ENCODE measurements around the gene LINGO1.

LINGO1 gene

DNA sequence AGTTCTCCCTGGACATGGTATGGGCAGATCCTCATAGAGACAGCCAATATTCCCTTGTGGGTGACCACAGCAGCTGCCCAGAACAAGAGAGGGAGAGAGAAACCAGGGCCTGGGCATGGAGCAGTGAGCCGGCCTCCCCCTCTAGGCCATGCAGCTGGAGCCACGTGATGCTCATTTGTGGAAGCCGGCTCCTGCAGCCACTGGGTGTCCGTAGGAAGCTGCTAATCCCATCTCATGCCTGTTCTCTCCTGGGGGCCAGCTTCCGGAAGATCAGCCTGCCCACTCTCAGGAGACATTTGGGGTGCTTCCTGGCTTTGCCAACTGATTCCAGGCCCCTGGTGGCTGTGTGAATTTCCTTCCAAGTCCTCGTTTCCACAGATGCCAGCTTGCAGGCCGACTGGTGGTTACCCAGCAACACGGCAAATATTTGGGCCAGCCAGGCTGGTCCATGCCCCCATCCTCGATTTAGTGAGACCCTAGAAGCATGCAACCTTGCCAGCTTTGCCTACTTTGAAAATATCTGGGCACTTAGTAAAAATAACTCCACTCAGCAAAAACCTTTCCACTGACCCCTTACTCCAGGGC lies 55.3 kb downstream of the LINGO1 start:
- Histone ChIP-seq H2AFZ (ENCODE audit: low read length, unreplicated experiment) (no peak overlapping the region), H3K4me1 (ENCODE audit: control insufficient read depth, insufficient read depth, low read length, unreplicated experiment) (no peaks in the 10 kb centered on the region), H3K27me3 (ENCODE audit: insufficient read depth, low read length) (no peaks in the 10 kb centered on the region), H3K27ac (ENCODE audit: low read depth, low read length) (no peak overlapping the region), H3K4me3 (ENCODE audit: low read depth, low read length) (no peak overlapping the region), H3K36me3 (ENCODE audit: insufficient read depth, low read length) (no peaks in the 10 kb centered on the region), H3K79me2 (ENCODE audit: control insufficient read depth, insufficient read depth, low read length, unreplicated experiment) (no peaks in the 10 kb centered on the region)

DNA sequence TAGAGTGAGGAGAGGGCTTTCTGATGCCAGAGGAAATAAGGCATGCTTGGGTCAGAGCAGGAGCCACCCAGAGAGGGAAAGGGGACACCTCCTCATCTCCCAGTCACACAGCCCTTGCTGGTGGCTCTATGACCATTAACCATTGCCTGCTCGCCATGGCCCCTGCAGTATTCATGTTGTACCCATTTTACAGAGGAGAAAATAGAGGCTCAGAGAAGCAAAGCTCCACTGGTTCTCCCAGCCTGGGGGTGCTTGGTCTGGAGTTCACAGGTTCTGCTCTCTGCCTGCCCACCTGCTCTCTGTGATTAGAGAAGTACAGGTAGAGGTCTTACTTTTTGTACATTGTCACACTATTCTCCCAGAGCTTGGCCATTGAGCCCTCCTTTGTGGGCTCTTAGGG lies 56.2 kb downstream of the LINGO1 start:
- H3K27me3 ChIP-seq (ENCODE audit: insufficient read depth, low read length), result no peaks in the 10 kb centered on the region
- no peak overlapping the region for H3K4me3 ChIP-seq (ENCODE audit: low read depth, low read length)
- no peaks in the 10 kb centered on the region for H3K36me3 ChIP-seq (ENCODE audit: insufficient read depth, low read length)
- H3K27ac ChIP-seq (ENCODE audit: low read depth, low read length), result no peak overlapping the region
- H3K79me2 ChIP-seq (ENCODE audit: control insufficient read depth, insufficient read depth, low read length, unreplicated experiment), result no peaks in the 10 kb centered on the region
- no peak overlapping the region for H2AFZ ChIP-seq (ENCODE audit: low read length, unreplicated experiment)
- no peaks in the 10 kb centered on the region for H3K4me1 ChIP-seq (ENCODE audit: control insufficient read depth, insufficient read depth, low read length, unreplicated experiment)

DNA sequence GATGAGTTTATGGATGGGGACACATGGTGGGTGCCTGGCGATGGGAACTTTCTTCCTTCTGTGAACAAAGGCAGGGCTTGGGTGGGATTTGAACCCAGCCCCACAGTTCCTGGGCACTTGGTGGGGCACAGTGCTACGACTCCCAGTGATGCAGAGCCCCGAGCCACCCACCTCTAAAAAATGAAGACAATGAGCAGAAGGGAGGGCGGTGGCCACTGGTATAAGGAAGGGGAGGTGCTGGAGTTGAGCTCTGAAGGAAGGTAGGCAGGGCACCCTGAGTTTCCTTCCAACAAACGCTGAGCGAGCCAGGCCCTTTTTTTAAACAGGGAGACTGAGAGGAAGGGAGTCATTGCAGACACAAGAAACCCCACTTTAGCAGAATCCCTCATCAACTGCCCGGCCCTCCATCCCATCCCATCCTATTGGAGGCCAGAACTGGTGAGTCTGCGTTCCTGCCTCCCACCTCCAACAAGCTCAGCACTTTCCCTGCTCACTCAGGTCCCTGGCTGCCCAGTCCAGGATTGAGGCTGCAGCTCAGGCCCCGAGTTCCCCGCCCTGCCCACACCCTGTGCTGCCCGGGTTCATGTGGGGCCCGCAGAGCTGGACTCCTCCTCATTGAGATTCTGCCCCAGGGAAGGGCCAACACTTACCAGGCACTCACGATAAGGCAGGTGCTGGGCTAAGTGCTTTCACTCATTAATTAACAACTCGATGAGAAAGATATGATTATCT lies 57.3 kb downstream of the LINGO1 start:
- H3K79me2 ChIP-seq (ENCODE audit: control insufficient read depth, insufficient read depth, low read length, unreplicated experiment), result no peaks in the 10 kb centered on the region
- no peak overlapping the region for H2AFZ ChIP-seq (ENCODE audit: low read length, unreplicated experiment)
- no peak overlapping the region for H3K4me3 ChIP-seq (ENCODE audit: low read depth, low read length)
- no peak overlapping the region for H3K27ac ChIP-seq (ENCODE audit: low read depth, low read length)
- no peaks in the 10 kb centered on the region for H3K27me3 ChIP-seq (ENCODE audit: insufficient read depth, low read length)
- H3K36me3 ChIP-seq (ENCODE audit: insufficient read depth, low read length), result no peaks in the 10 kb centered on the region
- H3K4me1 ChIP-seq (ENCODE audit: control insufficient read depth, insufficient read depth, low read length, unreplicated experiment), result no peaks in the 10 kb centered on the region

DNA sequence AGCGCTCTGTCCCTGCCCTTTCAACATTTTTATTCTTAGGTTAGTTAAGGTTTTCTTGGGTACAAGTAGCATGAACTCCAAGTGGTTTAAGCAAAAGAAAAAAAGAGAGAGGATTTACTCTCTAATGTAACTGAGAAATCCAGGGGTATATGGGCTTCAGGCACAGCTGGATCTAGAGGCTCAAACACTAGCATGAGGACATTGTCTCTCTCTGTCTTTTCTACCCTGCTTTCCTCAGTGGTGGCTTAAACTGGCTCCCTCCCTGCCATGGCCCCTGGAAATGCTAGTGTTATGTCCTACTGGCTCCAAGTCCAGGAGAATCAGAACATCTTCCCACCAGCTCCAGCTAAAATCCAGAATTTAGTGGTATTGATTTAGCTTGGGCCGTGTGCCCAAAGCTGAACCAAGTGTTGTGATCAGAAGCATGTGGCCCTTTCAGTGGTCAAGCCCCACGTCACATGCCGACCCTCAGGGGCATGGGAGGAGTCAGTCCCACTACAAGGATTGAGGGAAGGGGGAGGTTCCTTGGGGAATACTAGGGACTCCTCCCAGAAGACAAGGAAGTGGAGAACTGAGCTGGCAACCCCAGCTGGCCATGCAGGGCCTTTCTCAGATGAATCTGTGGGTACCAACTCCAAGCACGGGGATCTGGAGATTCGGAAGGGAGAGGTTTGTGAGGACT lies 58.0 kb downstream of the LINGO1 start:
- peaks cover 3% of the 10 kb centered on the region for H3K4me1 ChIP-seq (ENCODE audit: control insufficient read depth, insufficient read depth, low read length, unreplicated experiment)
- no peak overlapping the region for H2AFZ ChIP-seq (ENCODE audit: low read length, unreplicated experiment)
- no peak overlapping the region for H3K4me3 ChIP-seq (ENCODE audit: low read depth, low read length)
- H3K27me3 ChIP-seq (ENCODE audit: insufficient read depth, low read length), result no peaks in the 10 kb centered on the region
- H3K79me2 ChIP-seq (ENCODE audit: control insufficient read depth, insufficient read depth, low read length, unreplicated experiment), result no peaks in the 10 kb centered on the region
- no peaks in the 10 kb centered on the region for H3K36me3 ChIP-seq (ENCODE audit: insufficient read depth, low read length)
- no peak overlapping the region for H3K27ac ChIP-seq (ENCODE audit: low read depth, low read length)

DNA sequence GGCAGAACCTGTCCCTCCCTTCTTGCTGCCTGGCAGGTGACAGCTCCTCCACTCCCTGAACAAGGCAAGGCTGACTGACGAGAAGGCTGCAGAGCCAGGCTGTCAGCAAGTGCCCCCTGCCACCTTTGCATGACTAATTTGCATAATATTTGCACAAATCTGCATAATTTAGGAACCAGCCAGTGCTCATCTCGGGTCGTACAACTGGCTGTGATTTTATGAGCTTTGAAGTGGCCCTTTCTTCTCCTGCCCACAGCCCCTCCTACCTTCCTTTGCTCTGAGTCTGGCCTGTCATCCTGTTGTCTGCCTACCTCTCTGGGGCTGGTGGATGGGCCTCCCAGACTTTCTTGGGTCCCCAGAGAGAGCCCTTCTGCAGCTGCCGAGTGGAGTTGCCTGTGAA lies 58.9 kb downstream of the LINGO1 start:
- H2AFZ ChIP-seq (ENCODE audit: low read length, unreplicated experiment), result no peak overlapping the region
- no peaks in the 10 kb centered on the region for H3K27me3 ChIP-seq (ENCODE audit: insufficient read depth, low read length)
- H3K4me1 ChIP-seq (ENCODE audit: control insufficient read depth, insufficient read depth, low read length, unreplicated experiment), result peaks cover 9% of the 10 kb centered on the region
- no peak overlapping the region for H3K27ac ChIP-seq (ENCODE audit: low read depth, low read length)
- no peaks in the 10 kb centered on the region for H3K36me3 ChIP-seq (ENCODE audit: insufficient read depth, low read length)
- no peak overlapping the region for H3K4me3 ChIP-seq (ENCODE audit: low read depth, low read length)
- H3K79me2 ChIP-seq (ENCODE audit: control insufficient read depth, insufficient read depth, low read length, unreplicated experiment), result no peaks in the 10 kb centered on the region

DNA sequence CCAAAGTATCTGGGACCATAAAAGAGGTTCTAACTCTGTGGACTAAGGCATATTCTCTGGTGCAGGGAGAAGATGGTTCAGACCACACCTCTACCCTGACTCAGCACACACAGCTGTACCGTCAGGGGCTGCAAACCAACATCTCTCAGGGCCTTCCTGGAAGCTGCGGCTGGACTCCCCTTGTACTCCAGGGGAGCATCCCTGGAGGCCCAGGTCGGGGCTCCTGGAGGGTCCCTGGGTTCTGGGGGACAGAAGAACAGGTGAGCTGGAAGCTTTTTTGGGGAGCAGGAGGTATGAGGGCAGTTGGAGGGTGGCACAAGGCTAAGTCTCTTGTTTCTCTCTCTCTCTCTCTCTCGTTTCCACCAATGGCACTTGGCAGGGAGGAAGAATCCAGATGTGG lies 60.5 kb downstream of the LINGO1 start:
- H3K27me3 ChIP-seq (ENCODE audit: insufficient read depth, low read length), result no peaks in the 10 kb centered on the region
- no peak overlapping the region for H3K4me3 ChIP-seq (ENCODE audit: low read depth, low read length)
- H3K79me2 ChIP-seq (ENCODE audit: control insufficient read depth, insufficient read depth, low read length, unreplicated experiment), result no peaks in the 10 kb centered on the region
- H2AFZ ChIP-seq (ENCODE audit: low read length, unreplicated experiment), result no peak overlapping the region
- peaks cover 13% of the 10 kb centered on the region for H3K4me1 ChIP-seq (ENCODE audit: control insufficient read depth, insufficient read depth, low read length, unreplicated experiment)
- no peak overlapping the region for H3K27ac ChIP-seq (ENCODE audit: low read depth, low read length)
- no peaks in the 10 kb centered on the region for H3K36me3 ChIP-seq (ENCODE audit: insufficient read depth, low read length)

DNA sequence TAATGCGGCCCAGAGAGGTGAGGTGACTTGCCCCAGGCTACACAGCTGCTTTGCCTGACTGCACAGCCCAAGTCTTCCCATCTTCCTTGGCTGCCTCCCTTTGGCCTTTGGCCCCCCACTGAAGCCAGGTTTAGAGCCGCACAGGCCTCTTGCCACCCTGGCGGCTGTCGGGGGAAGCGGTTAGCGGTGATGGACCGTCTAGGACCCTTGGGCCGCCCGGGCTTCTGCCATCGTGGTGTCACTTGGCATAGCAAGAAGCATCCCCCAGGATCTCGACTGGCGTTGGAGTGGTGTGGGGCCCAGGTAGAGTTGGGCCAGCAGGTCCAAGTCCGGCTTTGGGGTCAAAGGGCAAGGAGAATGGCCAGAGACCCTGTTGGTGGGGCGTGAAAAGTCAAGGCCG lies 61.0 kb downstream of the LINGO1 start:
- H3K4me1 ChIP-seq (ENCODE audit: control insufficient read depth, insufficient read depth, low read length, unreplicated experiment), result peaks cover 13% of the 10 kb centered on the region
- H3K4me3 ChIP-seq (ENCODE audit: low read depth, low read length), result no peak overlapping the region
- no peak overlapping the region for H3K27ac ChIP-seq (ENCODE audit: low read depth, low read length)
- H2AFZ ChIP-seq (ENCODE audit: low read length, unreplicated experiment), result no peak overlapping the region
- H3K79me2 ChIP-seq (ENCODE audit: control insufficient read depth, insufficient read depth, low read length, unreplicated experiment), result no peaks in the 10 kb centered on the region
- H3K27me3 ChIP-seq (ENCODE audit: insufficient read depth, low read length), result no peaks in the 10 kb centered on the region
- H3K36me3 ChIP-seq (ENCODE audit: insufficient read depth, low read length), result no peaks in the 10 kb centered on the region

DNA sequence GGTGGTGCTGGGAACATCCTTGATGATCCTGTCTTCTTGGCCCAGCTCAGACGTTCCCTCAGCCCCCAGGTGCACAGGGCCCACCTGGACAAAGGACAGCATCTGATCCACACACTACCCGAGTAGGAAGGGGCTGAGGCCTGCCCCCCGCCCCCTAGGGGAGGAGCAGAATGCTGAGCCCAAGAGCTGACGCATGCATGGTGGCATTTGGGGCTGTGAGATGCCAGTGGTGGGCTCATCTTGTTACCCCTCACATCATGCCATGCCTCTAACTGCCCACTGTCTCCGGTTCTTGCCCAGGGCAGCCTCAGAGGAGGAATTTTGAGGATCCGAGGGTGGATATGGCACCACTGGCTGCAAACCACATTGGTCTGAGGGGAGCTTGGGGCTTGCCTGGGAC lies 61.5 kb downstream of the LINGO1 start:
- H3K79me2 ChIP-seq (ENCODE audit: control insufficient read depth, insufficient read depth, low read length, unreplicated experiment), result no peaks in the 10 kb centered on the region
- H3K27ac ChIP-seq (ENCODE audit: low read depth, low read length), result no peak overlapping the region
- no peaks in the 10 kb centered on the region for H3K27me3 ChIP-seq (ENCODE audit: insufficient read depth, low read length)
- H3K4me3 ChIP-seq (ENCODE audit: low read depth, low read length), result no peak overlapping the region
- no peaks in the 10 kb centered on the region for H3K36me3 ChIP-seq (ENCODE audit: insufficient read depth, low read length)
- H2AFZ ChIP-seq (ENCODE audit: low read length, unreplicated experiment), result no peak overlapping the region
- H3K4me1 ChIP-seq (ENCODE audit: control insufficient read depth, insufficient read depth, low read length, unreplicated experiment), result peaks cover 13% of the 10 kb centered on the region

DNA sequence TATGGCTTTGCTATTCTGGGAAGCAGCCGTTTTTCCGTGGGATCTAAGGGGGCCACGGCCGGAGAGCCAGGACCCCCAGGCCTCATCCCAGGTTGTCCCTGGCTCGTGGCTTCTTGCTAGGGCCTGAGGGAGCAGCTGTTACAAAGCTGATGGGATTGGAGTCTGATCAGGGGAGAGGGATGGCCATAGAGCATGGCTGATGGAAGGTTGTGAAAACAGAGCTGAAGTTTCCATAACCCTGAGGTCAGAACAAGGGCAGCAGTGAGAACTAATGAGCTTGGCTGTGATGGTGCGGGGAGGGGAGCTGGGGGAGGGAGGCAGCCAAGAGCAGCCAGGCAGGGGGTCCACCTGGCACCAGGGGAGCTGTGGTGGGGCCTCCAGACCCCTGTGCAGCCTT lies 63.0 kb downstream of the LINGO1 start:
- H3K4me1 ChIP-seq (ENCODE audit: control insufficient read depth, insufficient read depth, low read length, unreplicated experiment), result peaks cover 13% of the 10 kb centered on the region
- peak overlapping the region; percentile 71 for H3K4me3 ChIP-seq (ENCODE audit: low read depth, low read length)
- H3K36me3 ChIP-seq (ENCODE audit: insufficient read depth, low read length), result no peaks in the 10 kb centered on the region
- no peaks in the 10 kb centered on the region for H3K79me2 ChIP-seq (ENCODE audit: control insufficient read depth, insufficient read depth, low read length, unreplicated experiment)
- H2AFZ ChIP-seq (ENCODE audit: low read length, unreplicated experiment), result peak overlapping the region; percentile 99
- no peak overlapping the region for H3K27ac ChIP-seq (ENCODE audit: low read depth, low read length)
- no peaks in the 10 kb centered on the region for H3K27me3 ChIP-seq (ENCODE audit: insufficient read depth, low read length)

DNA sequence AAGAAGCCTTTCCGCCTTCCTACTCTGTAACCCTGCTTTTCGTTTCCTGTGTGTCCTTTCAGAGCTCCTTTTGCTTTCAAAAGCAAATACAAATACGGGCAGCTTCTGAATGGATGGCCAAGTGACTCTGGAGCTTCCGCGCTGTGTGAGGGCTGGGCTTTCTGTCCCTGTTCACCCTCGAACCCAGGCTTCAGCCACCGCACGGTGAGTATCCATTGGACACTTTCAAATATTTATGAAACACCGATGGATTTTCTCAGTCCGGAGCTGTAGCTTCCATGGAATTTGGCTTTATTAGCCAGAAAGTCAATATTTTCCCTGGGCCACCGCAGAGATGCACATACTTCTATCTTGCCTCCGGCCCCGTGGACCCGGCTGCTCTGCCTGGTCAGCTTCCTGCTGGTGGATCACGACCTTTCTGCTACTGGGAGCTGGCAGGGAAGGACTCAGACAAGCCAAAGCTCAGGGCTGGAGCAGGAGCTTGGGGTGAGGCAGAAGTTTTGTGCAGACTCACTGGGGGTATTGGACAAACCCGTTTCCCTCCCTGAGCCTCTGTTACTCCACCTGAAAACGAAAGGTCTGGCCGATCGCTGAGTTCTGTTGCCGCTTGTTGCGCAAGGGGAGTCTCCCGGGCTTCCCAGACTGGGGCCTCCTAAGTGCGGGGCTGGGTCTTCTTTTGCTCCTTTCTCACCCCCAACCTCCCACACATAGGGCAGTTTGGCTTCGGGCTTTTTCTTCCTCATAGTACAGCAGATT lies 63.6 kb downstream of the LINGO1 start:
- Histone ChIP-seq H3K4me3 (ENCODE audit: low read depth, low read length) (peak overlapping the region; percentile 71), H3K79me2 (ENCODE audit: control insufficient read depth, insufficient read depth, low read length, unreplicated experiment) (no peaks in the 10 kb centered on the region), H3K27ac (ENCODE audit: low read depth, low read length) (no peak overlapping the region), H3K27me3 (ENCODE audit: insufficient read depth, low read length) (no peaks in the 10 kb centered on the region), H2AFZ (ENCODE audit: low read length, unreplicated experiment) (peak overlapping the region; percentile 99), H3K4me1 (ENCODE audit: control insufficient read depth, insufficient read depth, low read length, unreplicated experiment) (peaks cover 13% of the 10 kb centered on the region), H3K36me3 (ENCODE audit: insufficient read depth, low read length) (no peaks in the 10 kb centered on the region)
